Liver (tissue), 9 donors: ENCODE data around the gene SORCS2. TPM values are rescaled to one million over a fixed set of nuclear protein-coding genes. Genes with fewer than 3 reads are reported as not detected.

ENCODE experiments used
- DNase-seq: peaks from one replicate; pipeline ENCODE4 v3.0.0-alpha.2; 2017; ENCODE audit warnings: low spot score
- H3K27ac ChIP-seq, 2 donors: one replicate each; pipeline ENCODE4 v1.7.0; 2013; ENCODE audit warnings: inconsistent platforms in 2 of 2, low read length in 2 of 2, control low read depth in 1 of 2, low read depth in 1 of 2, mild to moderate bottlenecking in 1 of 2
- H3K27me3 ChIP-seq, 4 donors: one replicate each; pipeline versions ENCODE4 v1.6.1 to v1.7.0; 2013; ENCODE audit warnings: low read length in 3 of 4, inconsistent platforms in 1 of 4, mild to moderate bottlenecking in 1 of 4, moderate library complexity in 1 of 4; ENCODE audit not compliant: control insufficient read depth in 4 of 4, insufficient read depth in 4 of 4
- H3K36me3 ChIP-seq, 4 donors: one replicate each; pipeline versions ENCODE4 v1.6.1 to v1.7.0; 2013; ENCODE audit warnings: low read length in 3 of 4, mild to moderate bottlenecking in 3 of 4, low read depth in 1 of 4, moderate library complexity in 1 of 4; ENCODE audit not compliant: control insufficient read depth in 4 of 4, insufficient read depth in 3 of 4
- H3K4me1 ChIP-seq, 4 donors: one replicate each; pipeline versions ENCODE4 v1.6.1 to v1.7.0; 2013; ENCODE audit warnings: low read length in 3 of 4, mild to moderate bottlenecking in 3 of 4, moderate library complexity in 1 of 4; ENCODE audit not compliant: control insufficient read depth in 4 of 4, insufficient read depth in 4 of 4
- H3K4me3 ChIP-seq, 3 donors: one replicate each; pipeline versions ENCODE4 v1.6.1 to v1.7.0; 2013; ENCODE audit warnings: low read length in 3 of 3, control low read depth in 1 of 3, low read depth in 1 of 3, mild to moderate bottlenecking in 1 of 3
- H3K9ac ChIP-seq, 2 donors: one replicate each; pipeline ENCODE4 v1.7.0; 2013; ENCODE audit warnings: low read length in 2 of 2, mild to moderate bottlenecking in 2 of 2, moderate library complexity in 2 of 2, control low read depth in 1 of 2, low read depth in 1 of 2
- H3K9me3 ChIP-seq, 4 donors: one replicate each; pipeline versions ENCODE4 v1.6.1 to v1.7.0; 2013; ENCODE audit warnings: low read length in 3 of 4; ENCODE audit not compliant: control insufficient read depth in 4 of 4
- ATF3 ChIP-seq: IDR thresholded peaks from 2 replicates; pipeline ENCODE4 v1.6.1; 2016; ENCODE audit warnings: antibody characterized with exemption
- CTCF ChIP-seq: fragments of 150-350 bp; IDR thresholded peaks from 2 replicates; pipeline ENCODE4 v1.5.1; 2017; ENCODE audit warnings: improper control_type of control experiment, low read depth, low read length; ENCODE audit not compliant: missing input control
- EGR1 ChIP-seq, 2 donors: IDR thresholded peaks; 2 replicates each; pipeline ENCODE4 v1.6.1; 2016 to 2018; ENCODE audit warnings: antibody characterized with exemption in 2 of 2, low read depth in 2 of 2
- FOXA1 ChIP-seq: IDR thresholded peaks from 2 replicates; pipeline ENCODE4 v1.6.1; 2016; ENCODE audit warnings: antibody characterized with exemption
- FOXA2 ChIP-seq: IDR thresholded peaks from 2 replicates; pipeline ENCODE4 v1.6.1; 2016; ENCODE audit warnings: antibody characterized with exemption
- GABPA ChIP-seq, 2 donors: IDR thresholded peaks in 1 of 2; conservative IDR thresholded peaks in 1 of 2; 2 replicates each; pipeline ENCODE4 v1.6.1; 2016; ENCODE audit warnings: antibody characterized with exemption in 2 of 2, mild to moderate bottlenecking in 1 of 2, moderate library complexity in 1 of 2
- HNF4A ChIP-seq, 2 donors: conservative IDR thresholded peaks; 2 replicates each; pipeline ENCODE4 v1.6.1; 2016; ENCODE audit warnings: antibody characterized with exemption in 2 of 2, mild to moderate bottlenecking in 2 of 2
- HNF4G ChIP-seq: IDR thresholded peaks from 2 replicates; pipeline ENCODE4 v1.6.1; 2016; ENCODE audit warnings: antibody characterized with exemption
- JUND ChIP-seq, 2 donors: IDR thresholded peaks; 2 replicates each; pipeline ENCODE4 v1.6.1; 2016; ENCODE audit warnings: antibody characterized with exemption in 2 of 2
- NR2F2 ChIP-seq: IDR thresholded peaks from 2 replicates; pipeline ENCODE4 v1.6.1; 2016; ENCODE audit warnings: antibody characterized with exemption
- RAD21 ChIP-seq, 2 donors: IDR thresholded peaks; 2 replicates each; pipeline ENCODE4 v1.6.1; 2016; ENCODE audit warnings: antibody characterized with exemption in 2 of 2, mild to moderate bottlenecking in 2 of 2
- RXRA ChIP-seq, 2 donors: IDR thresholded peaks; 2 replicates each; pipeline ENCODE4 v1.6.1; 2017 to 2018; ENCODE audit warnings: antibody characterized with exemption in 2 of 2, mild to moderate bottlenecking in 1 of 2
- SP1 ChIP-seq: IDR thresholded peaks from 2 replicates; pipeline ENCODE4 v1.6.1; 2018; ENCODE audit warnings: antibody characterized with exemption, mild to moderate bottlenecking
- TAF1 ChIP-seq: conservative IDR thresholded peaks from 2 replicates; pipeline ENCODE4 v1.6.1; 2016; ENCODE audit warnings: antibody characterized with exemption, mild to moderate bottlenecking
- YY1 ChIP-seq: IDR thresholded peaks from 2 replicates; pipeline ENCODE4 v1.6.1; 2016; ENCODE audit warnings: antibody characterized with exemption, mild to moderate bottlenecking
- WGBS: extraction: QIAGEN DNeasy Blood & Tissue Kit; methylation state at CpG from one replicate; pipeline ENCODE4 v1.1.7; 2013; 5-methylcytosine and 5-hydroxymethylcytosine counted together
- polyA plus RNA-seq, 2 donors: library from polyadenylated mRNA; stranded (reverse) in 1 of 2; unstranded in 1 of 2; fragments of 200-250 nt in 1 of 2; fragments of >200 nt in 1 of 2; fragmentation: Nextera tagmentation in 1 of 2; extraction: Ambion mirVana in 1 of 2; gene quantifications; one replicate each; pipeline versions ENCODE4 v1.2.1 to v1.2.3, GENCODE V29; 2013 to 2015
- total RNA-seq, 2 donors: library from RNA; depleted of rRNA; stranded (reverse); fragments of >200 nt; gene quantifications; one replicate each; pipeline ENCODE4 v1.2.3, GENCODE V29; 2014
- TF ChIP-seq, protein P1 (sequence below): IDR thresholded peaks from 2 replicates; pipeline ENCODE4 v1.6.1; 2016; ENCODE audit warnings: antibody characterized with exemption, mild to moderate bottlenecking
- TF ChIP-seq, protein P2 (sequence below): IDR thresholded peaks from 2 replicates; pipeline ENCODE4 v1.6.1; 2016; ENCODE audit warnings: antibody characterized with exemption
- TF ChIP-seq, protein P3 (sequence below): IDR thresholded peaks from 2 replicates; pipeline ENCODE4 v1.6.1; 2016; ENCODE audit warnings: antibody characterized with exemption
- donor health status: healthy.
- donor health status: healthy.
- donor health status: healthy.
- donor health status: healthy.
- donor health status: healthy.

The SORCS2 gene
- total and polyA plus RNA-seq, 4 donors = 0.10 to 1.4 (median 0.92) TPM

- Histone ChIP-seq H3K27ac (no peak overlapping the region), H3K36me3 (no peaks in the 10 kb centered on the region), H3K4me1 (no peaks in the 10 kb centered on the region), H3K4me3 (no peak overlapping the region), H3K9me3 (no peaks in the 10 kb centered on the region), H3K27me3 (no peaks in the 10 kb centered on the region), H3K9ac (no peak overlapping the region)
- DNase-seq = no peak
- WGBS = 79% methylated on average over 15 of the region's 15 CpGs
- TF ChIP-seq, protein P1, sequence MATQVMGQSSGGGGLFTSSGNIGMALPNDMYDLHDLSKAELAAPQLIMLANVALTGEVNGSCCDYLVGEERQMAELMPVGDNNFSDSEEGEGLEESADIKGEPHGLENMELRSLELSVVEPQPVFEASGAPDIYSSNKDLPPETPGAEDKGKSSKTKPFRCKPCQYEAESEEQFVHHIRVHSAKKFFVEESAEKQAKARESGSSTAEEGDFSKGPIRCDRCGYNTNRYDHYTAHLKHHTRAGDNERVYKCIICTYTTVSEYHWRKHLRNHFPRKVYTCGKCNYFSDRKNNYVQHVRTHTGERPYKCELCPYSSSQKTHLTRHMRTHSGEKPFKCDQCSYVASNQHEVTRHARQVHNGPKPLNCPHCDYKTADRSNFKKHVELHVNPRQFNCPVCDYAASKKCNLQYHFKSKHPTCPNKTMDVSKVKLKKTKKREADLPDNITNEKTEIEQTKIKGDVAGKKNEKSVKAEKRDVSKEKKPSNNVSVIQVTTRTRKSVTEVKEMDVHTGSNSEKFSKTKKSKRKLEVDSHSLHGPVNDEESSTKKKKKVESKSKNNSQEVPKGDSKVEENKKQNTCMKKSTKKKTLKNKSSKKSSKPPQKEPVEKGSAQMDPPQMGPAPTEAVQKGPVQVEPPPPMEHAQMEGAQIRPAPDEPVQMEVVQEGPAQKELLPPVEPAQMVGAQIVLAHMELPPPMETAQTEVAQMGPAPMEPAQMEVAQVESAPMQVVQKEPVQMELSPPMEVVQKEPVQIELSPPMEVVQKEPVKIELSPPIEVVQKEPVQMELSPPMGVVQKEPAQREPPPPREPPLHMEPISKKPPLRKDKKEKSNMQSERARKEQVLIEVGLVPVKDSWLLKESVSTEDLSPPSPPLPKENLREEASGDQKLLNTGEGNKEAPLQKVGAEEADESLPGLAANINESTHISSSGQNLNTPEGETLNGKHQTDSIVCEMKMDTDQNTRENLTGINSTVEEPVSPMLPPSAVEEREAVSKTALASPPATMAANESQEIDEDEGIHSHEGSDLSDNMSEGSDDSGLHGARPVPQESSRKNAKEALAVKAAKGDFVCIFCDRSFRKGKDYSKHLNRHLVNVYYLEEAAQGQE = no peak
- TF ChIP-seq RXRA (IDR thresholded peaks at IDR 0.05) (no peak), FOXA1 (no peak), EGR1 (IDR thresholded peaks at IDR 0.05; ENCODE audit: low read depth in 2 of 2) (no peak), SP1 (no peak), RAD21 (IDR thresholded peaks at IDR 0.05) (no peak), GABPA (IDR thresholded peaks at IDR 0.05 in 1 of 2, conservative IDR thresholded peaks at IDR 0.05 in 1 of 2) (no peak), CTCF (no peak), HNF4A (conservative IDR thresholded peaks at IDR 0.05) (no peak), NR2F2 (no peak), YY1 (no peak), FOXA2 (no peak), HNF4G (no peak), TAF1 (no peak), ATF3 (no peak), JUND (IDR thresholded peaks at IDR 0.05) (no peak)
- TF ChIP-seq, protein P2, sequence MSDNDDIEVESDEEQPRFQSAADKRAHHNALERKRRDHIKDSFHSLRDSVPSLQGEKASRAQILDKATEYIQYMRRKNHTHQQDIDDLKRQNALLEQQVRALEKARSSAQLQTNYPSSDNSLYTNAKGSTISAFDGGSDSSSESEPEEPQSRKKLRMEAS = no peak
- TF ChIP-seq, protein P3, sequence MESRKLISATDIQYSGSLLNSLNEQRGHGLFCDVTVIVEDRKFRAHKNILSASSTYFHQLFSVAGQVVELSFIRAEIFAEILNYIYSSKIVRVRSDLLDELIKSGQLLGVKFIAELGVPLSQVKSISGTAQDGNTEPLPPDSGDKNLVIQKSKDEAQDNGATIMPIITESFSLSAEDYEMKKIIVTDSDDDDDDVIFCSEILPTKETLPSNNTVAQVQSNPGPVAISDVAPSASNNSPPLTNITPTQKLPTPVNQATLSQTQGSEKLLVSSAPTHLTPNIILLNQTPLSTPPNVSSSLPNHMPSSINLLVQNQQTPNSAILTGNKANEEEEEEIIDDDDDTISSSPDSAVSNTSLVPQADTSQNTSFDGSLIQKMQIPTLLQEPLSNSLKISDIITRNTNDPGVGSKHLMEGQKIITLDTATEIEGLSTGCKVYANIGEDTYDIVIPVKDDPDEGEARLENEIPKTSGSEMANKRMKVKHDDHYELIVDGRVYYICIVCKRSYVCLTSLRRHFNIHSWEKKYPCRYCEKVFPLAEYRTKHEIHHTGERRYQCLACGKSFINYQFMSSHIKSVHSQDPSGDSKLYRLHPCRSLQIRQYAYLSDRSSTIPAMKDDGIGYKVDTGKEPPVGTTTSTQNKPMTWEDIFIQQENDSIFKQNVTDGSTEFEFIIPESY = no peak
Observed at GRCh38 chr4:7146059-7146785, 46.1 kb upstream of the SORCS2 start.
